HL-60 (cell line): ENCODE data around the gene RNASE7.

Experiments used
- GABPA ChIP-seq: IDR thresholded peaks from 2 replicates; pipeline ENCODE4 v1.6.1; 2012; ENCODE audit warnings: low read depth
- TF ChIP-seq, protein P1 (sequence below): IDR thresholded peaks from one replicate; pipeline ENCODE4 v1.5.1; 2011; ENCODE audit warnings: low read length, control low read depth, inconsistent platforms; ENCODE audit not compliant: insufficient read depth

DNA sequence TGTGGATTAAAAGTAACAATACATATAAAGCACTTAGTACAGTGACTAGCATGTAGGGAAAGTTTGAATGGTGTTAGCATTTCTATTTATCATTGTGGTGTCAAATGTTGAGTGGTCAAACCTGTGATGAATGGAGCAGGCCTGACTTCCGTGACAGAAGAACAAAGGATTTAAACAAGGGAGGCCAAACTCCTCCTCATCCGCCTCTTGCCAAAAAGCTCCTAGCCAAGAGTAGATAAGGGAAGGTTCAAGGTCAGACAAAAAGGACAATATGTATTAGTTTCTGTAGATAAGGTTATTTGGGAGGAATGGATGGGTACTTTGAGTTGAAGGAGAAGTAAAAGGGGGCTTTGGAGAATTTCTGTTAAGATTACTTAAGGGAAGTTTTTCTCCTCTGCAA, 6.5 kb downstream of the RNASE7 start:
- TF ChIP-seq, protein P1, sequence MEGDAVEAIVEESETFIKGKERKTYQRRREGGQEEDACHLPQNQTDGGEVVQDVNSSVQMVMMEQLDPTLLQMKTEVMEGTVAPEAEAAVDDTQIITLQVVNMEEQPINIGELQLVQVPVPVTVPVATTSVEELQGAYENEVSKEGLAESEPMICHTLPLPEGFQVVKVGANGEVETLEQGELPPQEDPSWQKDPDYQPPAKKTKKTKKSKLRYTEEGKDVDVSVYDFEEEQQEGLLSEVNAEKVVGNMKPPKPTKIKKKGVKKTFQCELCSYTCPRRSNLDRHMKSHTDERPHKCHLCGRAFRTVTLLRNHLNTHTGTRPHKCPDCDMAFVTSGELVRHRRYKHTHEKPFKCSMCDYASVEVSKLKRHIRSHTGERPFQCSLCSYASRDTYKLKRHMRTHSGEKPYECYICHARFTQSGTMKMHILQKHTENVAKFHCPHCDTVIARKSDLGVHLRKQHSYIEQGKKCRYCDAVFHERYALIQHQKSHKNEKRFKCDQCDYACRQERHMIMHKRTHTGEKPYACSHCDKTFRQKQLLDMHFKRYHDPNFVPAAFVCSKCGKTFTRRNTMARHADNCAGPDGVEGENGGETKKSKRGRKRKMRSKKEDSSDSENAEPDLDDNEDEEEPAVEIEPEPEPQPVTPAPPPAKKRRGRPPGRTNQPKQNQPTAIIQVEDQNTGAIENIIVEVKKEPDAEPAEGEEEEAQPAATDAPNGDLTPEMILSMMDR = no peak
- TF ChIP-seq GABPA = no peak
